WTC11 (cell line): ENCODE measurements around the gene MOB3B. TPM values are rescaled to one million over a fixed set of nuclear protein-coding genes. Genes with fewer than 3 reads are reported as not detected.

ENCODE experiments used
- ATAC-seq: fragments of 200-7000 bp; cut with Tn5 transposase; 2 replicates; pipeline ENCODE4 v1.10.0; 2021; ENCODE audit warnings: mild to moderate bottlenecking, moderate library complexity
- CTCF ChIA-PET: fragments of 300-600 bp; sonication (Branson Sonifier 250); formaldehyde crosslinking; loops from one replicate; lab custom pipeline; 2021; ENCODE audit warnings: antibody characterized with exemption; lab: Charles Lee
- POLR2A ChIA-PET: fragments of 350-600 bp; sonication (Branson Sonifier 250); formaldehyde crosslinking; loops from one replicate; lab custom pipeline; 2021; ENCODE audit warnings: antibody characterized with exemption; lab: Charles Lee
- DNase-seq: peaks from one replicate; pipeline ENCODE4 v3.0.0; 2021; ENCODE audit warnings: low spot score
- H3K27ac Mint-ChIP-seq: 2 replicates; pipeline ENCODE4 v1.8.0; 2021; ENCODE audit warnings: mixed read lengths
- H3K27me3 Mint-ChIP-seq: 2 replicates; pipeline ENCODE4 v1.8.0; 2021; ENCODE audit warnings: low read depth, mild to moderate bottlenecking, moderate library complexity, mixed read lengths
- H3K36me3 Mint-ChIP-seq: 2 replicates; pipeline ENCODE4 v1.8.0; 2021; ENCODE audit warnings: mixed read lengths
- H3K4me1 Mint-ChIP-seq: 2 replicates; pipeline ENCODE4 v1.8.0; 2022; ENCODE audit warnings: mixed read lengths
- H3K4me3 Mint-ChIP-seq: 2 replicates; pipeline ENCODE4 v1.8.0; 2021; ENCODE audit warnings: mild to moderate bottlenecking, moderate library complexity, mixed read lengths
- H3K9me3 Mint-ChIP-seq: 2 replicates; pipeline ENCODE4 v1.8.0; 2021; ENCODE audit warnings: mixed read lengths
- ATF3 ChIP-seq: sonication (generic); formaldehyde crosslinking; conservative IDR thresholded peaks from 2 replicates; pipeline ENCODE4 v1.8.1; 2022; ENCODE audit warnings: mild to moderate bottlenecking, missing genetic modification reagents
- ATF6 ChIP-seq: sonication (generic); formaldehyde crosslinking; IDR thresholded peaks from 2 replicates; pipeline ENCODE4 v1.8.1; 2023; ENCODE audit warnings: mild to moderate bottlenecking, missing genetic modification reagents
- CDX4 ChIP-seq: fragments of 250-450 bp; sonication (Bioruptor Pico); IDR thresholded peaks from 2 replicates; pipeline ENCODE4 v1.9.0; 2021; ENCODE audit warnings: moderate library complexity, mild to moderate bottlenecking, inconsistent platforms, borderline replicate concordance
- ETV6 ChIP-seq: sonication (generic); formaldehyde crosslinking; IDR thresholded peaks from 2 replicates; pipeline ENCODE4 v1.8.1; 2022; ENCODE audit warnings: mild to moderate bottlenecking, missing genetic modification reagents
- FOXP4 ChIP-seq: sonication (generic); formaldehyde crosslinking; IDR thresholded peaks from 2 replicates; pipeline ENCODE4 v1.8.0; 2022; ENCODE audit warnings: mild to moderate bottlenecking, missing genetic modification reagents
- GTF2I ChIP-seq: fragments of 250-450 bp; sonication (Bioruptor Pico); conservative IDR thresholded peaks from 2 replicates; pipeline ENCODE4 v1.4.0; 2021; ENCODE audit warnings: mild to moderate bottlenecking
- IRF1 ChIP-seq: sonication (generic); formaldehyde crosslinking; IDR thresholded peaks from 2 replicates; pipeline ENCODE4 v1.8.0; 2023; ENCODE audit warnings: missing genetic modification reagents
- JUN ChIP-seq: sonication (generic); formaldehyde crosslinking; IDR thresholded peaks from 2 replicates; pipeline ENCODE4 v1.8.0; 2023; ENCODE audit warnings: mild to moderate bottlenecking, missing genetic modification reagents
- MLX ChIP-seq: sonication (generic); formaldehyde crosslinking; IDR thresholded peaks from 2 replicates; pipeline ENCODE4 v1.8.1; 2023; ENCODE audit warnings: mild to moderate bottlenecking, missing genetic modification reagents, moderate library complexity
- MXD4 ChIP-seq: fragments of 250-450 bp; sonication (Bioruptor Pico); IDR thresholded peaks from 2 replicates; pipeline ENCODE4 v1.8.0; 2021; ENCODE audit warnings: mild to moderate bottlenecking, moderate library complexity, borderline replicate concordance
- NFE2L1 ChIP-seq: sonication (generic); formaldehyde crosslinking; IDR thresholded peaks from 2 replicates; pipeline ENCODE4 v1.8.1; 2023; ENCODE audit warnings: missing genetic modification reagents
- PREB ChIP-seq: sonication (generic); formaldehyde crosslinking; IDR thresholded peaks from 2 replicates; pipeline ENCODE4 v1.8.1; 2022; ENCODE audit warnings: mild to moderate bottlenecking, missing genetic modification reagents, moderate library complexity, borderline replicate concordance
- PRRX2 ChIP-seq: fragments of 250-450 bp; sonication (Bioruptor Pico); IDR thresholded peaks from 2 replicates; pipeline ENCODE4 v1.8.0; 2021; ENCODE audit warnings: mild to moderate bottlenecking
- TCF7 ChIP-seq: sonication (generic); formaldehyde crosslinking; IDR thresholded peaks from 2 replicates; pipeline ENCODE4 v1.8.0; 2022; ENCODE audit warnings: mild to moderate bottlenecking, low read depth, missing genetic modification reagents, moderate library complexity
- USF2 ChIP-seq: sonication (generic); formaldehyde crosslinking; IDR thresholded peaks from 2 replicates; pipeline ENCODE4 v1.8.1; 2023; ENCODE audit warnings: mild to moderate bottlenecking, missing genetic modification reagents, moderate library complexity
- ZNF317 ChIP-seq: sonication (generic); formaldehyde crosslinking; IDR thresholded peaks from 2 replicates; pipeline ENCODE4 v1.8.1; 2023; ENCODE audit warnings: low read depth, mild to moderate bottlenecking, moderate library complexity, missing genetic modification reagents, borderline replicate concordance
- ZNF416 ChIP-seq: fragments of 250-450 bp; sonication (Bioruptor Pico); IDR thresholded peaks from 2 replicates; pipeline ENCODE4 v1.9.0; 2021; ENCODE audit warnings: mild to moderate bottlenecking, inconsistent platforms
- ZNF512 ChIP-seq: sonication (generic); formaldehyde crosslinking; IDR thresholded peaks from 2 replicates; pipeline ENCODE4 v1.8.1; 2022; ENCODE audit warnings: missing genetic modification reagents, borderline replicate concordance
- total RNA-seq: library from RNA; stranded (reverse); gene quantifications from 3 replicates; pipeline ENCODE4 v1.2.3, GENCODE V29; 2021

The MOB3B gene
- total RNA-seq, 1 experiment from 2014 or later = 25.1 TPM

GRCh38 chr9:27442464-27442863, 87.2 kb downstream of the MOB3B start:
- peaks cover 46% of the 10 kb centered on the region for H3K4me1 Mint-ChIP-seq
- H3K27ac Mint-ChIP-seq = no peak overlapping the region
- POLR2A ChIA-PET = no interaction called here
- no peaks in the 10 kb centered on the region for H3K36me3 Mint-ChIP-seq
- no peak for TF ChIP-seq MXD4
- no peaks in the 10 kb centered on the region for H3K9me3 Mint-ChIP-seq
- no peak for DNase-seq
- no peak overlapping the region for H3K4me3 Mint-ChIP-seq
- no peaks in the 10 kb centered on the region for H3K27me3 Mint-ChIP-seq
- peak; percentile 75 for ATAC-seq
- CTCF ChIA-PET = interaction anchor here (1.1 kb wide), 1 partner anchor 109 kb away, joined by 5 read pairs; no protein-coding TSS in a partner anchor

GRCh38 chr9:27441741-27442070, 87.9 kb downstream of the MOB3B start:
- ChIA-PET POLR2A (no interaction called here), CTCF (no interaction called here)
- TF ChIP-seq ATF6 (CRISPR knock-in tag) (no peak), NFE2L1 (no peak), ZNF416 (CRISPR knock-in tag) (no peak), ZNF317 (no peak), FOXP4 (CRISPR knock-in tag) (no peak), ATF3 (CRISPR knock-in tag) (no peak), IRF1 (no peak), PREB (CRISPR knock-in tag) (no peak), TCF7 (no peak), ETV6 (CRISPR knock-in tag) (no peak), GTF2I (CRISPR knock-in tag) (no peak), CDX4 (CRISPR knock-in tag) (no peak), PRRX2 (CRISPR knock-in tag) (no peak), JUN (no peak), MLX (CRISPR knock-in tag) (no peak), ZNF512 (no peak), USF2 (CRISPR knock-in tag) (no peak)
- Mint-ChIP-seq H3K4me1 (peaks cover 42% of the 10 kb centered on the region), H3K27ac (no peak overlapping the region), H3K36me3 (no peaks in the 10 kb centered on the region), H3K4me3 (no peak overlapping the region), H3K9me3 (no peaks in the 10 kb centered on the region), H3K27me3 (no peaks in the 10 kb centered on the region)
- ATAC-seq = no peak
- no peak for DNase-seq
